OCI-LY1 (cell line): ENCODE data around the gene ABCB11.

Experiments used
- H2AFZ ChIP-seq: fragments of 200-600 bp; sonication (generic), shearing (Covaris generic); 2 replicates; pipeline ENCODE4 v1.6.0; 2014; ENCODE audit warnings: antibody characterized with exemption, mild to moderate bottlenecking, low read length
- H3F3A ChIP-seq: fragments of 200-600 bp; sonication (generic), shearing (Covaris generic); 2 replicates; pipeline ENCODE4 v1.6.0; 2014; ENCODE audit warnings: mild to moderate bottlenecking, antibody characterized with exemption, low read length, moderate library complexity; ENCODE audit not compliant: insufficient read depth
- H3K27ac ChIP-seq: fragments of 200-600 bp; sonication (generic); 2 replicates; pipeline ENCODE4 v1.5.1; 2014; ENCODE audit warnings: low read length, mixed run types, mild to moderate bottlenecking, low read depth; ENCODE audit not compliant: poor library complexity, severe bottlenecking
- H3K27me3 ChIP-seq: fragments of 200-600 bp; sonication (generic); 2 replicates; pipeline ENCODE4 v1.6.0; 2014; ENCODE audit warnings: antibody characterized with exemption, mild to moderate bottlenecking, low read length, moderate library complexity; ENCODE audit not compliant: insufficient read depth
- H3K36me3 ChIP-seq: fragments of 200-600 bp; sonication (generic); 2 replicates; pipeline ENCODE4 v1.6.1; 2014; ENCODE audit warnings: mild to moderate bottlenecking, antibody characterized with exemption, low read length, moderate library complexity, mixed read lengths; ENCODE audit not compliant: insufficient read depth
- H3K4me1 ChIP-seq: fragments of 200-600 bp; sonication (generic); 2 replicates; pipeline ENCODE4 v1.5.1; 2014; ENCODE audit warnings: mild to moderate bottlenecking, low read length, moderate library complexity; ENCODE audit not compliant: insufficient read depth, severe bottlenecking
- H3K4me2 ChIP-seq: fragments of 200-600 bp; sonication (generic), shearing (Covaris generic); 2 replicates; pipeline ENCODE4 v1.6.1; 2014; ENCODE audit warnings: low read length
- H3K4me3 ChIP-seq: fragments of 200-600 bp; sonication (generic); 2 replicates; pipeline ENCODE4 v1.5.1; 2014; ENCODE audit warnings: low read length, low read depth, mild to moderate bottlenecking, mixed read lengths; ENCODE audit not compliant: poor library complexity, severe bottlenecking
- H3K79me2 ChIP-seq: fragments of 200-600 bp; shearing (Covaris generic); 2 replicates; pipeline ENCODE4 v1.6.1; 2016; ENCODE audit warnings: mixed run types, low read length, mixed read lengths; ENCODE audit not compliant: insufficient read depth
- H3K9ac ChIP-seq: fragments of 200-600 bp; sonication (generic), shearing (Covaris generic); 2 replicates; pipeline ENCODE4 v1.6.1; 2014; ENCODE audit warnings: mild to moderate bottlenecking, low read length, mixed read lengths
- H3K9me2 ChIP-seq: fragments of 200-600 bp; sonication (generic), shearing (Covaris generic); 2 replicates; pipeline ENCODE4 v1.6.1; 2014; ENCODE audit warnings: low read depth, mild to moderate bottlenecking, low read length, mixed read lengths
- H3K9me3 ChIP-seq: fragments of 200-600 bp; shearing (Covaris generic); 2 replicates; pipeline ENCODE4 v1.6.1; 2014; ENCODE audit warnings: low read length, mixed read lengths
- H4K20me1 ChIP-seq: fragments of 200-600 bp; sonication (generic), shearing (Covaris generic); 2 replicates; pipeline ENCODE4 v1.6.0; 2016; ENCODE audit warnings: mild to moderate bottlenecking, low read length; ENCODE audit not compliant: insufficient read depth
- EZH2 ChIP-seq: fragments of 200-600 bp; sonication (generic), shearing (Covaris generic); IDR thresholded peaks from 2 replicates; pipeline ENCODE4 v1.8.0; 2017; ENCODE audit warnings: borderline replicate concordance, mixed run types, mild to moderate bottlenecking, antibody characterized with exemption, low read length, moderate library complexity, mixed read lengths
- TF ChIP-seq, protein P1 (sequence below): fragments of 200-600 bp; sonication (generic), shearing (Covaris generic); IDR thresholded peaks from 2 replicates; pipeline ENCODE4 v1.5.1; 2017; ENCODE audit warnings: mild to moderate bottlenecking, antibody characterized with exemption, low read length, moderate library complexity, mixed read lengths

The ABCB11 gene

GRCh38 chr2:168971261-168971660 lies 59.9 kb downstream of the ABCB11 start:
- no peak overlapping the region for H3K27ac ChIP-seq
- no peaks in the 10 kb centered on the region for H3F3A ChIP-seq
- no peaks in the 10 kb centered on the region for H3K9me3 ChIP-seq
- H3K4me1 ChIP-seq, result no peaks in the 10 kb centered on the region
- H2AFZ ChIP-seq, result no peak overlapping the region
- H3K4me2 ChIP-seq, result no peak overlapping the region
- H3K79me2 ChIP-seq, result no peaks in the 10 kb centered on the region
- no peaks in the 10 kb centered on the region for H3K27me3 ChIP-seq
- H3K9me2 ChIP-seq, result no peaks in the 10 kb centered on the region
- no peak overlapping the region for H3K4me3 ChIP-seq
- H4K20me1 ChIP-seq, result no peaks in the 10 kb centered on the region
- no peaks in the 10 kb centered on the region for H3K36me3 ChIP-seq
- H3K9ac ChIP-seq, result no peak overlapping the region
- TF ChIP-seq EZH2, result no peak
- TF ChIP-seq, protein P1, sequence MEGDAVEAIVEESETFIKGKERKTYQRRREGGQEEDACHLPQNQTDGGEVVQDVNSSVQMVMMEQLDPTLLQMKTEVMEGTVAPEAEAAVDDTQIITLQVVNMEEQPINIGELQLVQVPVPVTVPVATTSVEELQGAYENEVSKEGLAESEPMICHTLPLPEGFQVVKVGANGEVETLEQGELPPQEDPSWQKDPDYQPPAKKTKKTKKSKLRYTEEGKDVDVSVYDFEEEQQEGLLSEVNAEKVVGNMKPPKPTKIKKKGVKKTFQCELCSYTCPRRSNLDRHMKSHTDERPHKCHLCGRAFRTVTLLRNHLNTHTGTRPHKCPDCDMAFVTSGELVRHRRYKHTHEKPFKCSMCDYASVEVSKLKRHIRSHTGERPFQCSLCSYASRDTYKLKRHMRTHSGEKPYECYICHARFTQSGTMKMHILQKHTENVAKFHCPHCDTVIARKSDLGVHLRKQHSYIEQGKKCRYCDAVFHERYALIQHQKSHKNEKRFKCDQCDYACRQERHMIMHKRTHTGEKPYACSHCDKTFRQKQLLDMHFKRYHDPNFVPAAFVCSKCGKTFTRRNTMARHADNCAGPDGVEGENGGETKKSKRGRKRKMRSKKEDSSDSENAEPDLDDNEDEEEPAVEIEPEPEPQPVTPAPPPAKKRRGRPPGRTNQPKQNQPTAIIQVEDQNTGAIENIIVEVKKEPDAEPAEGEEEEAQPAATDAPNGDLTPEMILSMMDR, result no peak

- Histone ChIP-seq H3F3A (no peaks in the 10 kb centered on the region), H3K79me2 (no peaks in the 10 kb centered on the region), H4K20me1 (no peaks in the 10 kb centered on the region), H3K36me3 (no peaks in the 10 kb centered on the region), H3K27me3 (no peaks in the 10 kb centered on the region), H3K4me1 (no peaks in the 10 kb centered on the region), H3K4me3 (no peak overlapping the region), H3K9me2 (no peaks in the 10 kb centered on the region), H3K9ac (no peak overlapping the region), H3K9me3 (no peaks in the 10 kb centered on the region), H3K27ac (no peak overlapping the region), H3K4me2 (no peak overlapping the region), H2AFZ (no peak overlapping the region)
- TF ChIP-seq, protein P1, result no peak
- TF ChIP-seq EZH2, result no peak
Measured at GRCh38 chr2:168970711-168971233, 60.4 kb downstream of the ABCB11 start.

- H3K27ac ChIP-seq, result no peak overlapping the region
- H3K4me2 ChIP-seq, result no peak overlapping the region
- TF ChIP-seq, protein P1, result no peak
- TF ChIP-seq EZH2, result no peak
- no peaks in the 10 kb centered on the region for H3F3A ChIP-seq
- no peaks in the 10 kb centered on the region for H3K9me2 ChIP-seq
- H2AFZ ChIP-seq, result no peak overlapping the region
- H3K4me1 ChIP-seq, result no peaks in the 10 kb centered on the region
- H3K9me3 ChIP-seq, result no peaks in the 10 kb centered on the region
- H3K79me2 ChIP-seq, result no peaks in the 10 kb centered on the region
- no peak overlapping the region for H3K4me3 ChIP-seq
- H3K9ac ChIP-seq, result no peak overlapping the region
- H3K27me3 ChIP-seq, result no peaks in the 10 kb centered on the region
- no peaks in the 10 kb centered on the region for H4K20me1 ChIP-seq
- H3K36me3 ChIP-seq, result no peaks in the 10 kb centered on the region
Measured at GRCh38 chr2:168969865-168970264, 61.3 kb downstream of the ABCB11 start.
